Natural killer cell (primary cell): ENCODE results near the gene PHF23. TPM values are rescaled to one million over a fixed set of nuclear protein-coding genes. Genes with fewer than 3 reads are reported as not detected.

ENCODE experiments used
- ATAC-seq, 3 donors: fragments of 150-1000 bp in 2 of 3; fragments of 200-7000 bp in 1 of 3; cut with Tn5 transposase; 1 replicate in 1 of 3; 2 replicates in 2 of 3; pipeline ENCODE4 v1.10.0; 2021; ENCODE audit warnings: mild to moderate bottlenecking in 2 of 3, moderate library complexity in 2 of 3
- DNase-seq, 2 donors: peaks; one replicate each; pipeline versions ENCODE4 v3.0.0 to v3.0.0-alpha.2; 2013 to 2021; ENCODE audit warnings: mixed read lengths in 1 of 2
- H3K27ac ChIP-seq: one replicate; pipeline ENCODE4 v1.5.1; 2013; ENCODE audit warnings: mild to moderate bottlenecking, low read length
- H3K27me3 ChIP-seq: one replicate; pipeline ENCODE4 v1.6.1; 2013; ENCODE audit warnings: low read length; ENCODE audit not compliant: control insufficient read depth, insufficient read depth
- H3K36me3 ChIP-seq: one replicate; pipeline ENCODE4 v1.6.1; 2013; ENCODE audit warnings: low read length; ENCODE audit not compliant: control insufficient read depth, insufficient read depth
- H3K4me1 ChIP-seq: one replicate; pipeline ENCODE4 v1.6.1; 2013; ENCODE audit warnings: low read length; ENCODE audit not compliant: control insufficient read depth, insufficient read depth
- H3K4me3 ChIP-seq: one replicate; pipeline ENCODE4 v1.5.1; 2013; ENCODE audit warnings: low read length
- H3K9me3 ChIP-seq: one replicate; pipeline ENCODE4 v1.6.1; 2013; ENCODE audit warnings: low read length; ENCODE audit not compliant: control insufficient read depth, insufficient read depth
- H3K27ac Mint-ChIP-seq, 2 donors: one replicate each; pipeline ENCODE4 v1.8.0; 2022; ENCODE audit warnings: mild to moderate bottlenecking in 2 of 2, mixed read lengths in 2 of 2, moderate library complexity in 1 of 2
- H3K27me3 Mint-ChIP-seq, 2 donors: one replicate each; pipeline ENCODE4 v1.8.0; 2022; ENCODE audit warnings: low read depth in 2 of 2, mixed read lengths in 2 of 2
- H3K36me3 Mint-ChIP-seq: one replicate; pipeline ENCODE4 v1.8.0; 2022; ENCODE audit warnings: mixed read lengths
- H3K4me1 Mint-ChIP-seq, 2 donors: one replicate each; pipeline ENCODE4 v1.8.0; 2022; ENCODE audit warnings: mixed read lengths in 2 of 2
- H3K4me3 Mint-ChIP-seq: one replicate; pipeline ENCODE4 v1.8.0; 2022; ENCODE audit warnings: mild to moderate bottlenecking, moderate library complexity, mixed read lengths
- H3K9me3 Mint-ChIP-seq, 2 donors: one replicate each; pipeline ENCODE4 v1.8.0; 2022; ENCODE audit warnings: mixed read lengths in 2 of 2
- WGBS: methylation state at CpG from one replicate; pipeline ENCODE4 v1.1.7; 2013; ENCODE audit warnings: missing lambda C conversion rate; ENCODE audit not compliant: insufficient coverage; 5-methylcytosine and 5-hydroxymethylcytosine counted together
- intact Hi-C: fragments of 100-400 bp; cut with micrococcal nuclease; formaldehyde crosslinking; loops from one replicate; pipeline ENCODE4 v1.14.2; 2022
- total RNA-seq, 4 donors: library from RNA; stranded (reverse); fragments of 120-200 nt in 1 of 4; gene quantifications; one replicate each; pipeline versions ENCODE4 v1.2.3 to v1.2.4, GENCODE V29; 2013 to 2022
- TF ChIP-seq, protein P1 (sequence below): fragments of 200-600 bp; IDR thresholded peaks from one replicate; pipeline ENCODE4 v1.8.0; 2022; ENCODE audit warnings: antibody characterized with exemption

Gene PHF23
- total RNA-seq, 3 donors from 2014 or later (not counting 1 experiment from before 2014, with no cell fraction given), result 19.3 to 32.3 (median 20.8) TPM

DNA sequence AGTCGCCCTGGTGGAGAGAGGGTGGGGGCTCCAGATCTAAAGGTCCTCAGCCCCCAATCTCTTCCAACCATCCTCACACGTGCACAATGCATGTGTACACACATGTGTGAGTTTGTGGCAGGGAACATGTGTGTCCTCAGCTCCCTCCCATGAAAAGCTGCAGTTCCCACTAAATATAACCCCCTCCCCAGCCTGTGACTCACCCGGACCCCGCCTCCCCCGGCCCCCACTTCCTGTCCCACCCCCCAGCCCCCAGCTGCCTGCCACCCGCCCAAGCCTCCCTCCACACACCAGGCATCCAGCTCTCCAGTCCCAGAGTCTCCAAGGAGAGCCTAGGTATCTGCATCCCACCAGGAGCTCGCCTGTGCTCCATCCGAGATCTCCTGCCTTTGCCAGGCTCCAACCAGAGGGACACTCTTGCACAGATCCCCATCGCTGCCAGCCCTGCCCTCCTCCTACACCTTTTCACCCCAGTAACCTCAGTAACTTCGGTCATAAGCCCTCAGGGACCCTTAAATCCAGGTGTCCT, 23.5 kb downstream of the PHF23 start:
- Histone ChIP-seq H3K36me3 (no peaks in the 10 kb centered on the region), H3K27me3 (no peaks in the 10 kb centered on the region), H3K4me1 (peaks cover 49% of the 10 kb centered on the region), H3K9me3 (no peaks in the 10 kb centered on the region), H3K4me3 (no peak overlapping the region), H3K27ac (no peak overlapping the region)
- H3K36me3 Mint-ChIP-seq, result no peaks in the 10 kb centered on the region
- intact Hi-C loops, result loop anchor here (2.0 to 10.0 kb wide), 3 partner anchors 19 to 469 kb away; partner anchors contain the start of genes CTDNEP1, DVL2, ELP5 and TP53
- TF ChIP-seq, protein P1, sequence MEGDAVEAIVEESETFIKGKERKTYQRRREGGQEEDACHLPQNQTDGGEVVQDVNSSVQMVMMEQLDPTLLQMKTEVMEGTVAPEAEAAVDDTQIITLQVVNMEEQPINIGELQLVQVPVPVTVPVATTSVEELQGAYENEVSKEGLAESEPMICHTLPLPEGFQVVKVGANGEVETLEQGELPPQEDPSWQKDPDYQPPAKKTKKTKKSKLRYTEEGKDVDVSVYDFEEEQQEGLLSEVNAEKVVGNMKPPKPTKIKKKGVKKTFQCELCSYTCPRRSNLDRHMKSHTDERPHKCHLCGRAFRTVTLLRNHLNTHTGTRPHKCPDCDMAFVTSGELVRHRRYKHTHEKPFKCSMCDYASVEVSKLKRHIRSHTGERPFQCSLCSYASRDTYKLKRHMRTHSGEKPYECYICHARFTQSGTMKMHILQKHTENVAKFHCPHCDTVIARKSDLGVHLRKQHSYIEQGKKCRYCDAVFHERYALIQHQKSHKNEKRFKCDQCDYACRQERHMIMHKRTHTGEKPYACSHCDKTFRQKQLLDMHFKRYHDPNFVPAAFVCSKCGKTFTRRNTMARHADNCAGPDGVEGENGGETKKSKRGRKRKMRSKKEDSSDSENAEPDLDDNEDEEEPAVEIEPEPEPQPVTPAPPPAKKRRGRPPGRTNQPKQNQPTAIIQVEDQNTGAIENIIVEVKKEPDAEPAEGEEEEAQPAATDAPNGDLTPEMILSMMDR, result no peak
- H3K27ac Mint-ChIP-seq, result peak overlapping the region in 1 of 2 donors; percentile 87
- 36% methylated on average over 6 of the region's 10 CpGs for WGBS
- DNase-seq (peak in 1 of 2 donors; percentile 47), ATAC-seq (no peak)
- H3K27me3 Mint-ChIP-seq, result peaks cover 7 to 14% of the 10 kb centered on the region in 2 donors
- H3K4me1 Mint-ChIP-seq, result peaks cover 29 to 60% of the 10 kb centered on the region in 2 donors
- H3K9me3 Mint-ChIP-seq, result no peaks in the 10 kb centered on the region
- no peak overlapping the region for H3K4me3 Mint-ChIP-seq

DNA sequence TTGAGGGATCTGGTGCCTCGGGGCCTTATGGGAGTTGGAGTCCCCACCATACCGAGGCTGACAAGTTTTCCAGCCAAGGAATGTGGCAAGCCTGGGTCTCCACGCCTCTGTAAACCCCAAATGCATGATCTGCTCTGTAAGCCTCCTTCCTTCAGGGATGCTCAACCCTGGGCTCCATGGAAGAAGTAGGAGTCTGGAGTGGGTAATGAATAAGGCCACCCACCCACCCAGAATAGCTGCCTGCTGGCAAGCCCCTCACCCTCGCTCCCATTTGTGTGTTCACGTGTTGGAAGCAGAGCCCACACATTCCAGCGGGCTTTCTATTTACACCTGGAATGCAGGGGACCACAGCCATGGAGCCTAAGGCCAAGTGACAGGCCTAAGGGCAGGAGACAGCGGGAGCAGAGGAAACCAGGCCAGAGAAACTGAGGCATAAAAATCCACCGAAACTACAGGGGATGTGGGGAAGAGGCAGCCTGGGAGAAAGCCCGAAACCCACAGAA, 24.1 kb downstream of the PHF23 start:
- Mint-ChIP-seq H3K36me3 (no peaks in the 10 kb centered on the region), H3K9me3 (no peaks in the 10 kb centered on the region), H3K4me1 (peaks cover 23 to 54% of the 10 kb centered on the region in 2 donors), H3K4me3 (peak overlapping the region; percentile 89), H3K27ac (peak overlapping the region; percentile 87 to 99), H3K27me3 (peaks cover 7 to 15% of the 10 kb centered on the region in 2 donors)
- Histone ChIP-seq H3K9me3 (no peaks in the 10 kb centered on the region), H3K4me1 (peaks cover 44% of the 10 kb centered on the region), H3K27ac (peak overlapping the region; percentile 67), H3K36me3 (no peaks in the 10 kb centered on the region), H3K27me3 (no peaks in the 10 kb centered on the region), H3K4me3 (no peak overlapping the region)
- WGBS, result 32% methylated on average over 8 of the region's 9 CpGs
- ATAC-seq (no peak), DNase-seq (no peak)
- TF ChIP-seq, protein P1, result no peak
- intact Hi-C loops, result loop anchor here (2.0 to 10.0 kb wide), 3 partner anchors 20 to 470 kb away; partner anchors contain the start of genes CTDNEP1, DVL2, ELP5 and TP53

DNA sequence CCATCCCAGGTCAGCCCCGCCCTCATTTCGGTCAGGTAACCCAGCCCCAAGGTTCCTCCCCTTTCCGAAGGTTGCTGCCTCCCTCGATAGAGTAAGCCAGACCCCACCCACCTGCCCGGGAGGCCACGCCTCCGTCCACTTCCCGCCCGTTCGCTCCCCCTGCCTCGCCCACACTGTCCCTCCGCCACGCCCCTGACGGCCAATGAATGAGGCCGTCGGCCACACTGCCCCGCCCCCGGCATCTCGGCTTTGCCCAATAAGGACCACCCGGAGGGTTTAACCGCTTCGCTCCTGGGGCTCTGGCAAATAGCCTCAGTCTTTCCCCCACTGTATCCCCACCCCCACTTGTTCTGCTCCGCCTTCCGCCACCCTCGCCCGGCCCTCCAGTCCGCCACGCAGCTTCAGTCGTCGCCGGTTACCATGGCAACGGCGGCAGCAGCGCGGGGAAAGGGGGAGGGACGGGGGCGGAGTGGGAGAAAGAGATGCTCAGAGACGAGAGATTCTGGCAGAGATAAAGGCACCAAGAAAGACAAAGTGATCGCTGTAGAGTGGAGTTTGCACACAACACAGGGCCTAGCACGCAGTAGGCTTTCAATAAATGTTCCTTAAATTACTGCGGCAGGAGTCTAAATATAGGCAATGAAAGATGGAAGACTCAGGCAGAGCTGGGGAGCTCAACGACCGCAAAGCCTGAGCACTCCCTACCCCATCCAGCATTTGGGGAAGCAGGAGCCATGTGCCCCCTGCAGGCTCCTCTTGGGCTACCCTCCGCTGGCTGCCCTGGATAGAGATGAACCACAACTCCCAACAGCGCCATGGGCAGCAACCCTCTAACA, 24.7 kb downstream of the PHF23 start:
- Mint-ChIP-seq H3K4me3 (peak overlapping the region; percentile 89), H3K4me1 (peaks cover 18 to 48% of the 10 kb centered on the region in 2 donors), H3K9me3 (no peaks in the 10 kb centered on the region), H3K36me3 (no peaks in the 10 kb centered on the region), H3K27ac (peak overlapping the region; percentile 87 to 99), H3K27me3 (peaks cover 7 to 16% of the 10 kb centered on the region in 2 donors)
- peak; percentile 97 to 98 for DNase-seq
- Histone ChIP-seq H3K4me1 (peaks cover 41% of the 10 kb centered on the region), H3K9me3 (no peaks in the 10 kb centered on the region), H3K27ac (peak overlapping the region; percentile 67), H3K36me3 (no peaks in the 10 kb centered on the region), H3K4me3 (peak overlapping the region; percentile 34), H3K27me3 (no peaks in the 10 kb centered on the region)
- TF ChIP-seq, protein P1, result peak; percentile 18
- ATAC-seq, result peak; percentile 86 to 97 (median 87)
- WGBS, result under 1% methylated on average over 45 of the region's 45 CpGs
- intact Hi-C loops, result loop anchor here (1.0 to 10.0 kb wide), 4 partner anchors 9 to 470 kb away; partner anchors contain the start of genes CTDNEP1, DVL2, ELP5 and TP53
